Measurements from ENCODE around the gene MARVELD3. TPM values are rescaled to one million over a fixed set of nuclear protein-coding genes. Genes with fewer than 3 reads are reported as not detected.

Gene MARVELD3
- total RNA-seq: 9.2 and 9.6 TPM in 2 replicates

GRCh38 chr16:71626018-71626857 is at the start of gene MARVELD3:
MARVELD3 (plus strand) TSS chr16:71626184; CDS start chr16:71626230, 46 bp downstream.

GRCh38 chr16:71576971-71577370 is 49.0 kb upstream of the MARVELD3 start, which contains the start of gene TAT:
TAT (minus strand) TSS chr16:71577092; CDS start chr16:71576415, 677 bp downstream.

Other genes with a start within 250 kb of the MARVELD3 start
- not detected in 2 replicates for gene TLE7, start 184.1 kb upstream of the MARVELD3 start, total RNA-seq
- 4.2 and 5.6 TPM in 2 replicates for gene ZNF23, start 163.9 kb upstream of the MARVELD3 start, total RNA-seq
- gene ZNF19, start 136.9 kb upstream of the MARVELD3 start, total RNA-seq: 1.3 and 1.6 TPM in 2 replicates
- 0.30 TPM in 1 of 2 replicates, not detected in the other for gene CHST4, start 99.8 kb upstream of the MARVELD3 start, total RNA-seq
- gene TAT, start 49.1 kb upstream of the MARVELD3 start, total RNA-seq: not detected in 2 replicates
- 4.5 and 6.0 TPM in 2 replicates for gene PHLPP2, start 98.5 kb downstream of the MARVELD3 start, total RNA-seq
- 38.4 and 40.5 TPM in 2 replicates for gene AP1G1, start 182.7 kb downstream of the MARVELD3 start, total RNA-seq
- 7.5 and 9.6 TPM in 2 replicates for gene ATXN1L, start 219.8 kb downstream of the MARVELD3 start, total RNA-seq

Measured in hair follicular keratinocyte (primary cell).